Measurements from ENCODE around the gene NEK8.

- TF ChIP-seq EZH2 (IDR thresholded peaks at IDR 0.05; ENCODE audit: insufficient read depth, low read length), result no peak
- no peak for TF ChIP-seq CTCF (IDR thresholded peaks at IDR 0.05; ENCODE audit: insufficient read depth, low read depth, low read length)
Measured at GRCh38 chr17:28751600-28752366, 23.2 kb downstream of the NEK8 start.
